ENCODE results near the gene INPP5E.

INPP5E gene

GRCh38 chr9:136439481-136440408 lies at the start of gene INPP5E:
Gene INPP5E (minus strand): TSS chr9:136439845. CDS start chr9:136439419, 426 bp downstream.
- no peaks in the 10 kb centered on the region for H3K27me3 ChIP-seq (replicated peaks; ENCODE audit: insufficient read depth, low read length)
- peak; percentile 75 for DNase-seq
- peak within 1 kb of the TSS; percentile 90 for H3K4me2 ChIP-seq (ENCODE audit: low read depth, low read length)
- H4K20me1 ChIP-seq (ENCODE audit: insufficient read depth, low read length), result no peaks in the 10 kb centered on the region
- H3K9ac ChIP-seq (ENCODE audit: low read length), result peak within 1 kb of the TSS; percentile 78
- H3K4me3 ChIP-seq (ENCODE audit: low read length), result peak within 1 kb of the TSS; percentile 77
- no peaks in the 10 kb centered on the region for H3K36me3 ChIP-seq (replicated peaks; ENCODE audit: insufficient read depth, low read length)
- H3K4me1 ChIP-seq (ENCODE audit: low read length), result peaks cover 8% of the 10 kb centered on the region; the same call in 1 of the 2 replicates
- H3K27ac ChIP-seq (ENCODE audit: low read length), result no peak within 1 kb of the TSS; the same call in 1 of the 2 replicates
- H3K79me2 ChIP-seq (ENCODE audit: low read length), result peaks cover 45% of the 10 kb centered on the region
- no peaks in the 10 kb centered on the region for H3K9me2 ChIP-seq (replicated peaks; ENCODE audit: insufficient read depth, low read length)
- no peaks in the 10 kb centered on the region for H3K9me3 ChIP-seq (replicated peaks; ENCODE audit: insufficient read depth, low read length)
- peak within 1 kb of the TSS; percentile 61 for H2AFZ ChIP-seq (ENCODE audit: low read length)
- TF ChIP-seq CTCF (IDR thresholded peaks at IDR 0.05; ENCODE audit: low read length), result peak; percentile 44
- no peak for TF ChIP-seq EZH2 (optimal IDR thresholded peaks at IDR 0.05; ENCODE audit: low read depth, low read length)
- H3F3A ChIP-seq (ENCODE audit: insufficient read depth, low read length), result peaks cover 9% of the 10 kb centered on the region

GRCh38 chr9:136488247-136489214 lies 48.9 kb upstream of the INPP5E start:
- Histone ChIP-seq H3K4me2 (ENCODE audit: low read depth, low read length) (no peak overlapping the region), H4K20me1 (ENCODE audit: insufficient read depth, low read length) (no peaks in the 10 kb centered on the region), H3F3A (ENCODE audit: insufficient read depth, low read length) (peaks cover under 1% of the 10 kb centered on the region; the same call in 1 of the 2 replicates), H3K27ac (ENCODE audit: low read length) (no peak overlapping the region), H3K27me3 (replicated peaks; ENCODE audit: insufficient read depth, low read length) (peaks cover 25% of the 10 kb centered on the region), H2AFZ (ENCODE audit: low read length) (no peak overlapping the region), H3K4me1 (ENCODE audit: low read length) (peaks cover 10% of the 10 kb centered on the region; the same call in 1 of the 2 replicates), H3K9me3 (replicated peaks; ENCODE audit: insufficient read depth, low read length) (no peaks in the 10 kb centered on the region), H3K4me3 (ENCODE audit: low read length) (no peak overlapping the region), H3K9me2 (replicated peaks; ENCODE audit: insufficient read depth, low read length) (no peaks in the 10 kb centered on the region), H3K36me3 (replicated peaks; ENCODE audit: insufficient read depth, low read length) (no peaks in the 10 kb centered on the region), H3K9ac (ENCODE audit: low read length) (no peak overlapping the region), H3K79me2 (ENCODE audit: low read length) (no peaks in the 10 kb centered on the region)
- peak; percentile 96 for TF ChIP-seq CTCF (IDR thresholded peaks at IDR 0.05; ENCODE audit: low read length)
- TF ChIP-seq EZH2 (optimal IDR thresholded peaks at IDR 0.05; ENCODE audit: low read depth, low read length), result no peak
- DNase-seq, result peak; percentile 74

GRCh38 chr9:136487672-136488071 lies 48.0 kb upstream of the INPP5E start:
- H3K27ac ChIP-seq (ENCODE audit: low read length), result no peak overlapping the region
- peaks cover 3% of the 10 kb centered on the region; the same call in 1 of the 2 replicates for H3F3A ChIP-seq (ENCODE audit: insufficient read depth, low read length)
- no peaks in the 10 kb centered on the region for H3K9me3 ChIP-seq (replicated peaks; ENCODE audit: insufficient read depth, low read length)
- peaks cover 2% of the 10 kb centered on the region for H3K79me2 ChIP-seq (ENCODE audit: low read length)
- TF ChIP-seq EZH2 (optimal IDR thresholded peaks at IDR 0.05; ENCODE audit: low read depth, low read length) (no peak), EZH2phosphoT487 (IDR thresholded peaks at IDR 0.05; ENCODE audit: low read length) (no peak)
- peaks cover 25% of the 10 kb centered on the region for H3K27me3 ChIP-seq (replicated peaks; ENCODE audit: insufficient read depth, low read length)
- no peak for DNase-seq
- peaks cover 10% of the 10 kb centered on the region; the same call in 1 of the 2 replicates for H3K4me1 ChIP-seq (ENCODE audit: low read length)
- H3K9me2 ChIP-seq (replicated peaks; ENCODE audit: insufficient read depth, low read length), result no peaks in the 10 kb centered on the region
- no peaks in the 10 kb centered on the region for H3K36me3 ChIP-seq (replicated peaks; ENCODE audit: insufficient read depth, low read length)
- no peak overlapping the region for H3K4me2 ChIP-seq (ENCODE audit: low read depth, low read length)
- H3K4me3 ChIP-seq (ENCODE audit: low read length), result no peak overlapping the region
- H2AFZ ChIP-seq (ENCODE audit: low read length), result no peak overlapping the region
- no peaks in the 10 kb centered on the region for H4K20me1 ChIP-seq (ENCODE audit: insufficient read depth, low read length)
- H3K9ac ChIP-seq (ENCODE audit: low read length), result no peak overlapping the region

Data from MM.1S (cell line).